Breast epithelium (tissue), 3 donors: ENCODE results near the gene HOXB9.

Experiments
- CTCF ChIP-seq, 3 donors: fragments of 450-650 bp; IDR thresholded peaks; one replicate each; pipeline ENCODE4 v1.5.1; 2016 to 2017; ENCODE audit warnings: antibody characterized with exemption in 3 of 3, mild to moderate bottlenecking in 3 of 3, moderate library complexity in 3 of 3
- POLR2AphosphoS5 ChIP-seq, 3 donors: sonication (generic); formaldehyde crosslinking; IDR thresholded peaks; one replicate each; pipeline ENCODE4 v1.6.1; 2017; ENCODE audit warnings: antibody characterized with exemption in 3 of 3

- TF ChIP-seq CTCF (IDR thresholded peaks at IDR 0.05) (no peak), POLR2AphosphoS5 (IDR thresholded peaks at IDR 0.05) (no peak)
Observed at GRCh38 chr17:48609759-48610281, 16.3 kb downstream of the HOXB9 start.
